ENCODE measurements around the gene ITGBL1. TPM values are rescaled to one million over a fixed set of nuclear protein-coding genes. Genes with fewer than 3 reads are reported as not detected.

Gene ITGBL1
- total and polyA plus RNA-seq, 2 of the 13 experiments (the other 11 are each of a cell fraction or from before 2014, with no cell fraction given) = 0.02 TPM; not detected in 1

DNA sequence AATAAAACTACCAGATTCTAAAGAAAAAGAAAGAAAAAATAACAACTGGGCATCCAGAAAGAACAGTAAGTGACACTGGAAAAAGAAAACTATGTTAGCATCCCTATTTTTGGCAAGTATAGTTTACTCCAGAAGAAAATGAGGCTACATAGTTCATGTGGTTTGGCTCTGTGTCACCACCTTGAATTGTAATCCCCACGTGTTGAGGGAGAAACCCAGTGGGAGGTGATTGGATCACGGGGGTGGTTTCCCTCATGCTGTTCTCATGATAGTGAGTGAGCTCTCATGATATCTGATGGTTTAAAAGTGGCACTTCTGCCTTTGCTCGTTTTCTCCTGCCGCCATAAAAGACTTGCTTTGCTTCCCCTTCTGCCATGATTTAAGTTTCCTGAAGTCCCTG lies 76.9 kb downstream of the ITGBL1 start:
- in situ Hi-C loops (cut with HindIII; ENCODE audit: extremely low pct_ligation_motif_present, low pct_unique_long_range_greater_than_20kb) (no loop called here), intact Hi-C loops (cut with micrococcal nuclease; ENCODE audit: unreplicated experiment) (no loop called here)
- 0% methylated on average over 4 of the region's 4 CpGs for WGBS (ENCODE audit: low lambda C conversion rate)
- FAIRE-seq = no peak
- no peak for TF ChIP-seq PAF1 (CRISPR knock-in tag; IDR thresholded peaks at IDR 0.05)
- no peak for TF ChIP-seq AHR (CRISPR knock-in tag; IDR thresholded peaks at IDR 0.05)
- TF ChIP-seq PHF8 (CRISPR knock-in tag; IDR thresholded peaks at IDR 0.05) = no peak
- TF ChIP-seq ZIK1 (CRISPR knock-in tag; IDR thresholded peaks at IDR 0.05; ENCODE audit: borderline replicate concordance, low read depth) = no peak
- TF ChIP-seq ZNF841 (CRISPR knock-in tag; IDR thresholded peaks at IDR 0.05; ENCODE audit: borderline replicate concordance) = no peak
- TF ChIP-seq ZNF12 (CRISPR knock-in tag; IDR thresholded peaks at IDR 0.05) = no peak
- TF ChIP-seq ZKSCAN8 (CRISPR knock-in tag; IDR thresholded peaks at IDR 0.05; ENCODE audit: borderline replicate concordance) = no peak
- TF ChIP-seq ZNF556 (CRISPR knock-in tag; IDR thresholded peaks at IDR 0.05; ENCODE audit: borderline replicate concordance) = no peak
- no peak for TF ChIP-seq ZNF160 (CRISPR knock-in tag; IDR thresholded peaks at IDR 0.05)
- no peak for TF ChIP-seq FOXK1 (CRISPR knock-in tag; IDR thresholded peaks at IDR 0.05; ENCODE audit: borderline replicate concordance, low read depth)
- no peak for TF ChIP-seq ZNF256 (CRISPR knock-in tag; conservative IDR thresholded peaks at IDR 0.05)
- TF ChIP-seq JDP2 (CRISPR knock-in tag; IDR thresholded peaks at IDR 0.05; ENCODE audit: borderline replicate concordance) = no peak
- TF ChIP-seq ZNF383 (CRISPR knock-in tag; IDR thresholded peaks at IDR 0.05; ENCODE audit: borderline replicate concordance) = no peak
- TF ChIP-seq FOXO1 (CRISPR knock-in tag; IDR thresholded peaks at IDR 0.05) = no peak
- TF ChIP-seq, protein P1, sequence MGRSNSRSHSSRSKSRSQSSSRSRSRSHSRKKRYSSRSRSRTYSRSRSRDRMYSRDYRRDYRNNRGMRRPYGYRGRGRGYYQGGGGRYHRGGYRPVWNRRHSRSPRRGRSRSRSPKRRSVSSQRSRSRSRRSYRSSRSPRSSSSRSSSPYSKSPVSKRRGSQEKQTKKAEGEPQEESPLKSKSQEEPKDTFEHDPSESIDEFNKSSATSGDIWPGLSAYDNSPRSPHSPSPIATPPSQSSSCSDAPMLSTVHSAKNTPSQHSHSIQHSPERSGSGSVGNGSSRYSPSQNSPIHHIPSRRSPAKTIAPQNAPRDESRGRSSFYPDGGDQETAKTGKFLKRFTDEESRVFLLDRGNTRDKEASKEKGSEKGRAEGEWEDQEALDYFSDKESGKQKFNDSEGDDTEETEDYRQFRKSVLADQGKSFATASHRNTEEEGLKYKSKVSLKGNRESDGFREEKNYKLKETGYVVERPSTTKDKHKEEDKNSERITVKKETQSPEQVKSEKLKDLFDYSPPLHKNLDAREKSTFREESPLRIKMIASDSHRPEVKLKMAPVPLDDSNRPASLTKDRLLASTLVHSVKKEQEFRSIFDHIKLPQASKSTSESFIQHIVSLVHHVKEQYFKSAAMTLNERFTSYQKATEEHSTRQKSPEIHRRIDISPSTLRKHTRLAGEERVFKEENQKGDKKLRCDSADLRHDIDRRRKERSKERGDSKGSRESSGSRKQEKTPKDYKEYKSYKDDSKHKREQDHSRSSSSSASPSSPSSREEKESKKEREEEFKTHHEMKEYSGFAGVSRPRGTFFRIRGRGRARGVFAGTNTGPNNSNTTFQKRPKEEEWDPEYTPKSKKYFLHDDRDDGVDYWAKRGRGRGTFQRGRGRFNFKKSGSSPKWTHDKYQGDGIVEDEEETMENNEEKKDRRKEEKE (IDR thresholded peaks at IDR 0.05) = no peak
- TF ChIP-seq, protein P2, sequence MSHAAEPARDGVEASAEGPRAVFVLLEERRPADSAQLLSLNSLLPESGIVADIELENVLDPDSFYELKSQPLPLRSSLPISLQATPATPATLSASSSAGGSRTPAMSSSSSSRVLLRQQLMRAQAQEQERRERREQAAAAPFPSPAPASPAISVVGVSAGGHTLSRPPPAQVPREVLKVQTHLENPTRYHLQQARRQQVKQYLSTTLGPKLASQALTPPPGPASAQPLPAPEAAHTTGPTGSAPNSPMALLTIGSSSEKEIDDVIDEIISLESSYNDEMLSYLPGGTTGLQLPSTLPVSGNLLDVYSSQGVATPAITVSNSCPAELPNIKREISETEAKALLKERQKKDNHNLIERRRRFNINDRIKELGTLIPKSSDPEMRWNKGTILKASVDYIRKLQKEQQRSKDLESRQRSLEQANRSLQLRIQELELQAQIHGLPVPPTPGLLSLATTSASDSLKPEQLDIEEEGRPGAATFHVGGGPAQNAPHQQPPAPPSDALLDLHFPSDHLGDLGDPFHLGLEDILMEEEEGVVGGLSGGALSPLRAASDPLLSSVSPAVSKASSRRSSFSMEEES (CRISPR knock-in tag; IDR thresholded peaks at IDR 0.05) = no peak
- TF ChIP-seq, protein P3, sequence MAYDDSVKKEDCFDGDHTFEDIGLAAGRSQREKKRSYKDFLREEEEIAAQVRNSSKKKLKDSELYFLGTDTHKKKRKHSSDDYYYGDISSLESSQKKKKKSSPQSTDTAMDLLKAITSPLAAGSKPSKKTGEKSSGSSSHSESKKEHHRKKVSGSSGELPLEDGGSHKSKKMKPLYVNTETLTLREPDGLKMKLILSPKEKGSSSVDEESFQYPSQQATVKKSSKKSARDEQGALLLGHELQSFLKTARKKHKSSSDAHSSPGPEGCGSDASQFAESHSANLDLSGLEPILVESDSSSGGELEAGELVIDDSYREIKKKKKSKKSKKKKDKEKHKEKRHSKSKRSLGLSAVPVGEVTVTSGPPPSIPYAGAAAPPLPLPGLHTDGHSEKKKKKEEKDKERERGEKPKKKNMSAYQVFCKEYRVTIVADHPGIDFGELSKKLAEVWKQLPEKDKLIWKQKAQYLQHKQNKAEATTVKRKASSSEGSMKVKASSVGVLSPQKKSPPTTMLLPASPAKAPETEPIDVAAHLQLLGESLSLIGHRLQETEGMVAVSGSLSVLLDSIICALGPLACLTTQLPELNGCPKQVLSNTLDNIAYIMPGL (CRISPR knock-in tag; IDR thresholded peaks at IDR 0.05; ENCODE audit: borderline replicate concordance in 1 of 2, low read depth in 1 of 2) = no peak
- Histone ChIP-seq H3K79me2 (ENCODE audit: insufficient read depth, low read length) (no peaks in the 10 kb centered on the region), H3K4me1 (ENCODE audit: insufficient read depth, low read length) (no peaks in the 10 kb centered on the region), H3K4me2 (ENCODE audit: low read depth, low read length) (no peak overlapping the region), H2AFZ (ENCODE audit: low read length) (no peak overlapping the region), H3K27me3 (ENCODE audit: control insufficient read depth in 1 of 2, insufficient read depth in 2 of 2, low read length in 2 of 2) (no peaks in the 10 kb centered on the region), H4K20me1 (ENCODE audit: insufficient read depth, low read length) (no peaks in the 10 kb centered on the region), H3K9me3 (ENCODE audit: low read length) (no peaks in the 10 kb centered on the region), H3K36me3 (replicated peaks in 1 of 2; ENCODE audit: control insufficient read depth in 1 of 2, insufficient read depth in 2 of 2, low read length in 2 of 2) (no peaks in the 10 kb centered on the region), H3K27ac (ENCODE audit: extremely low read length, insufficient read depth, low read length) (no peak overlapping the region), H3K9ac (ENCODE audit: insufficient read depth, low read depth, low read length) (no peak overlapping the region), H3K4me3 (replicated peaks in 1 of 3; ENCODE audit: insufficient read depth in 1 of 3, low read depth in 2 of 3, low read length in 3 of 3) (no peak overlapping the region)
- CTCF ChIA-PET (ENCODE audit: low intra/inter-chr PET ratio, low total read pairs) = no interaction called here
- POLR2A ChIA-PET = no interaction called here
- no TSS peak for BruUV-seq (replicated peaks)
- no peak for DNase-seq (ENCODE audit: low spot score)
- ATAC-seq = no peak

Measured in HepG2 (cell line).